GM21390 (cell line): ENCODE results near the gene CYP2R1.

Experiments used
- ATAC-seq: cut with Tn5 transposase; IDR thresholded peaks from one replicate; pipeline ENCODE4 v1.9.1; 2021; ENCODE audit not compliant: unreplicated experiment

CYP2R1 gene

GRCh38 chr11:14892036-14892556 is at the start of gene CYP2R1:
Gene CYP2R1 (minus strand): TSS chr11:14892231. CDS start chr11:14892205, 26 bp downstream.
- ATAC-seq, result peak; percentile 95

GRCh38 chr11:14938936-14939335 is 46.9 kb upstream of the CYP2R1 start:
- no peak for ATAC-seq

- ATAC-seq, result no peak
Measured at GRCh38 chr11:14934641-14935351, 42.8 kb upstream of the CYP2R1 start.

- no peak for ATAC-seq
Measured at GRCh38 chr11:14932447-14932846, 40.4 kb upstream of the CYP2R1 start.

- no peak for ATAC-seq
Measured at GRCh38 chr11:14930369-14930768, 38.3 kb upstream of the CYP2R1 start.

- ATAC-seq, result no peak
Measured at GRCh38 chr11:14927146-14927545, 35.1 kb upstream of the CYP2R1 start.

- no peak for ATAC-seq
Measured at GRCh38 chr11:14924318-14924717, 32.3 kb upstream of the CYP2R1 start.

- ATAC-seq, result no peak
Measured at GRCh38 chr11:14916403-14916802, 24.4 kb upstream of the CYP2R1 start.

GRCh38 chr11:14914536-14914935 is 22.5 kb upstream of the CYP2R1 start:
- no peak for ATAC-seq

GRCh38 chr11:14908214-14908880 is 16.3 kb upstream of the CYP2R1 start:
- peak; percentile 23 for ATAC-seq

- ATAC-seq, result peak; percentile 61
Measured at GRCh38 chr11:14907411-14908213, 15.6 kb upstream of the CYP2R1 start.

- no peak for ATAC-seq
Measured at GRCh38 chr11:14906993-14907392, 15.0 kb upstream of the CYP2R1 start.

GRCh38 chr11:14906578-14906977 is 14.5 kb upstream of the CYP2R1 start:
- no peak for ATAC-seq

- peak; percentile 61 for ATAC-seq
Measured at GRCh38 chr11:14905104-14906033, 13.3 kb upstream of the CYP2R1 start.

- ATAC-seq, result peak; percentile 47
Measured at GRCh38 chr11:14904745-14905103, 12.7 kb upstream of the CYP2R1 start.

- no peak for ATAC-seq
Measured at GRCh38 chr11:14902650-14903350, 10.8 kb upstream of the CYP2R1 start.

GRCh38 chr11:14898906-14899305 is 6.9 kb upstream of the CYP2R1 start:
- no peak for ATAC-seq

GRCh38 chr11:14898355-14898754 is 6.3 kb upstream of the CYP2R1 start:
- no peak for ATAC-seq

- ATAC-seq, result no peak
Measured at GRCh38 chr11:14894657-14895598, 2.9 kb upstream of the CYP2R1 start.
